Effector CD8-positive, alpha-beta T cell (primary cell): ENCODE measurements around the gene CCDC40.

Experiments used
- DNase-seq: peaks from one replicate; lab custom pipeline; 2025; lab: John Stamatoyannopoulos, UW

Gene CCDC40

DNA sequence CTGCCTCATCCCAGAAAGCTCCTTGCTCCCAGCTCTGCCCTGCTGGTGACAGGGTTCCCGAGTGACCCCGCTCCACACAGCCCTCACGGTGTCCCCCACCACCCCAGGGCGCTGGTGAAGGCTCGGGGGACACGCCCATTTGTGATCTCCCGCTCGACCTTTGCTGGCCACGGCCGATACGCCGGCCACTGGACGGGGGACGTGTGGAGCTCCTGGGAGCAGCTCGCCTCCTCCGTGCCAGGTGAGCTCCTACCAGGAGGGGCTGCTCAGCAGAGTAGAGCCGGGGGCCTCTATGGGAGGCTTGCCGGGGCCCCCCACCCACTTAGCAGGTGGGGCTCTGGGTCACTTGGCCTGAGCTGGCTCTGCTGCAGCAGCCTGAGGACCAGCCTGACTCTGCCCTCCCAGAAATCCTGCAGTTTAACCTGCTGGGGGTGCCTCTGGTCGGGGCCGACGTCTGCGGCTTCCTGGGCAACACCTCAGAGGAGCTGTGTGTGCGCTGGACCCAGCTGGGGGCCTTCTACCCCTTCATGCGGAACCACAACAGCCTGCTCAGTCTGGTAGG, 76.1 kb downstream of the CCDC40 start:
- DNase-seq = no peak

DNA sequence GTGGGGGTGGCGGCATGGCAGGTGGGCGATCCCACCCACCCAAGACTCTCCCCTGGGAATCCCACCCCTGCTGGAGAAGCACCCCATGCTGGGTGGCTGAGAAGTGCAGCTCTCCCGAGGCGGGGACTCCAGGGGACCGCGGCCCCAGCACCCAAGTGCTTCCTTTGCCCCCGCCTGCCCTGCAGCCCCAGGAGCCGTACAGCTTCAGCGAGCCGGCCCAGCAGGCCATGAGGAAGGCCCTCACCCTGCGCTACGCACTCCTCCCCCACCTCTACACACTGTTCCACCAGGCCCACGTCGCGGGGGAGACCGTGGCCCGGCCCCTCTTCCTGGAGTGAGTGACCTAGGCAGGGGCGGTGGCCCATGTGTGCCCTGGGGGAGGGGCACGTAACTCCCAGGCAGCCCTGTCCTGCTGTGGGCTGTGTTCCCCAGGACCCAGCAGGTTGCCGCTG, 76.6 kb downstream of the CCDC40 start:
- no peak for DNase-seq

DNA sequence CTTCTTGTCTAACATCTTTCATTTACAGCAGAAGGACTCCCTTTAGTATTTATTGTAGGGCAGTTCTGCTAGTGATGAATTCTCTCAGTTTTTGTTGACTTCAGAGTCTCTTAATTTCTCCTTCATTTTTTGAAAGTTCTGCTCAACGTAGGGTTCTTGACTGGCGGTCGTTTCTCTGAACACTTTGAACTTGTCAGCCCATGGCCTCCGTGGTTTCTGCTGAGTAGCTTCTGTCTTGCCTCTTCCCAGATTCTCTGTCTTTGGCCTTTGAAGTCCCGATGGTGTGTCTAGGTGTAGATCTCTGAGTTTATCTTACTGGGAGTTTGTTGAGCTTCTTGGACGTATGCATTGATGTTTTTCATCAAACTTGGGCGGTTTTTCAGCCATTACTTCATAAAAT, 78.3 kb downstream of the CCDC40 start:
- DNase-seq = no peak

GRCh38 chr17:80115159-80115558, 78.7 kb downstream of the CCDC40 start:
- no peak for DNase-seq

GRCh38 chr17:80116276-80116920, 80.0 kb downstream of the CCDC40 start:
- no peak for DNase-seq

GRCh38 chr17:80116921-80117380, 80.5 kb downstream of the CCDC40 start:
- no peak for DNase-seq

GRCh38 chr17:80117491-80118401, 81.3 kb downstream of the CCDC40 start:
- no peak for DNase-seq

DNA sequence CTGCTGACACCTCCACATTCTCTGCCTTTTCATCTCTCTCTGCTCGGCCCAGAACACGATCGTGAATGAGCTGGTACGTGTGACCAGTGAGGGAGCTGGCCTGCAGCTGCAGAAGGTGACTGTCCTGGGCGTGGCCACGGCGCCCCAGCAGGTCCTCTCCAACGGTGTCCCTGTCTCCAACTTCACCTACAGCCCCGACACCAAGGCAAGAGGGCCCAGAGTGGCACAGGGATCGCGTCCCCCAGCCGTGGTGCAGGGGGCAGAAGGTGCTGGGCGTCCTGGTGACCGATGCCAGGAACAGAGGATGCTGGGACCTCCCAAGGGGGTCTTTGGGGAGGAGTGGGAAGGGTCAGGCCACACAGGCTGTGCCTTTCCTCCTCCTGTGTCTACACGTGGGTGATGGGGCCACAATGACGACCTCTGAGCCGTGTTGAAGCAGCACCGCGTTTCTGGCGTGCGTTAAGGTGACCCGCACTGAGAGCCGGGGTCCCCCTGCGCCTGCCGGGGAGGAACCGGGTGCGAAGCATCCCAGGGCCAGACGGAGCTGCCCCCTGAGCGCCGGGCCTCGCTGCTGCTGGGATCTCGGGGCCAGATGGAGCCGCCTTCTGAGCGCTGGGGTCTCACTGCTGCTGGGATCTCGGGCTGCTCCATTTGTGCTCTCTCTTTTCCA, 82.3 kb downstream of the CCDC40 start:
- DNase-seq = no peak

DNA sequence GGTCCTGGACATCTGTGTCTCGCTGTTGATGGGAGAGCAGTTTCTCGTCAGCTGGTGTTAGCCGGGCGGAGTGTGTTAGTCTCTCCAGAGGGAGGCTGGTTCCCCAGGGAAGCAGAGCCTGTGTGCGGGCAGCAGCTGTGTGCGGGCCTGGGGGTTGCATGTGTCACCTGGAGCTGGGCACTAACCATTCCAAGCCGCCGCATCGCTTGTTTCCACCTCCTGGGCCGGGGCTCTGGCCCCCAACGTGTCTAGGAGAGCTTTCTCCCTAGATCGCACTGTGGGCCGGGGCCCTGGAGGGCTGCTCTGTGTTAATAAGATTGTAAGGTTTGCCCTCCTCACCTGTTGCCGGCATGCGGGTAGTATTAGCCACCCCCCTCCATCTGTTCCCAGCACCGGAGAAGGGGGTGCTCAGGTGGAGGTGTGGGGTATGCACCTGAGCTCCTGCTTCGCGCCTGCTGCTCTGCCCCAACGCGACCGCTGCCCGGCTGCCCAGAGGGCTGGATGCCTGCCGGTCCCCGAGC, 82.9 kb downstream of the CCDC40 start:
- DNase-seq = no peak

GRCh38 chr17:80119839-80120238, 83.4 kb downstream of the CCDC40 start:
- DNase-seq = no peak

DNA sequence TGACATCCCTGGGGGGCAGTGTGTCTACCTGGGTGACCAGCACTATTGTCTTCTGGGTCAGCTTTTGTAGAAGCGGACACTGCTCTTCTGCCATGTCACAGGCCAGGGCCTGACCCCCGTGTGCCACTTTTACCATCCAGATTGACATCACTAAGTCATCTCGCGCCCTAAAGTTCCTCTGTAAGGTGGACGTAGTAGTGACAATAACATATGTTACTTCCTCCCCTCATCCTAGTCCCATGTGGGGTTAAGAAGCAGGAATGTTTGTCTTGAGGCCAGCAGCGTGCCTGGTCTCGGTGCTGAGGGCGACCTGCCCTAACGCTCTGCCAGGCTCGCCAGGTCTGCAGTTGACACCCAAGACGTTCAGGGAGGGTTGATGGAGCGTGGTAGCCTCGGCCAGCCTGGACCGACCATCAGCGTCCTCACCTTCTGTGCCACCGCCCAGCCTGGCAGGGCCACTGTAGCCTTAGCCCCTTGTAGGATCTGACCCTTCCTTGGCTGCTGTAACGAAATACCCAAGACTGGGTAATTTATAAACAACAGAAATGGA, 85.7 kb downstream of the CCDC40 start:
- no peak for DNase-seq

- no peak for DNase-seq
Observed at GRCh38 chr17:80122926-80123505, 86.6 kb downstream of the CCDC40 start.

GRCh38 chr17:80123791-80124190, 87.3 kb downstream of the CCDC40 start:
- no peak for DNase-seq

DNA sequence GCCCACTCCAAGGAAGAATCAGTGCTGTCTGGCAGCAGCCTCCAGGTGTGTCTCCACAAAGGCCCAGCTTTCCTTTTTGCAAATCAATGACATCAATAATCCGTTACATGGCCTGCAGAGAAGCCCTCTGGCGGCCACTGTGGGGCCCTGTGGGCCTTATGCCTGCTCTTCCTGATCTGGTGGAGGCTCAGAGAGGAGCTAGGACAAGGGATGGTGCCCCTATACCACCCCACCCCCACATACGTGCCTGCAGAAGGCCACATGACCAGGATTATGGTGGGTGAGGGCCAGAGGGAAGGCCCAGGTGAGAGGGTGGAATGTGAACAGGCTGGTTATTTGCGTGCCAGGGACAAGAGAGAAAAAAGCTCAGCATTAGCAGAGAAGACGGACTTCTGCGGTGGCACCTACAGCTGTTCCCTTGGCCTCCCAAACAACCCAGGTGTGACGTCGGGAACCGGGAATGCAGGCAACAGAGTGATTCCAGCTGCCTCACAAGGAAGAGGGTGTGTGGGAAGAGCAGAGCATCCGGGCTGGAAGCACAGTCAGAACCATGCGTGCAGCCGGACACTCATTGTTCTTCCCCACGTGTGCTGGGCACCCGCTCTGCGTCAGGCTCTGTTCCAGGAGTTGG, 88.0 kb downstream of the CCDC40 start:
- DNase-seq = no peak

- DNase-seq = no peak
Observed at GRCh38 chr17:80125656-80126448, 89.4 kb downstream of the CCDC40 start.

DNA sequence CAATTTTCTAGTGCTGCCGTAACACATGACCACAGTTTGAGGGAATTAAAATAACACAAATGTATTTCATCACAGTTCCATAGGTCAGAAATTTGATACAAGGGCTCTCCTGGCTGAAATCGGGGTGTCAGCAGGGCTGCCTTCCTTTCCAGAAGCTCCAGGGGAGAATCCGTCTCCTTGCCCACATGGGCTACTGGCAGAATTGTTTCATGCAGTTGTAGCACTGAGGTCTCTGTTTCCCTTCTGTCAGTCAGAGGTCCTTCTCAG, 89.9 kb downstream of the CCDC40 start:
- no peak for DNase-seq

- DNase-seq = no peak
Observed at GRCh38 chr17:80129006-80129565, 92.6 kb downstream of the CCDC40 start.

GRCh38 chr17:80130992-80131391, 94.5 kb downstream of the CCDC40 start:
- no peak for DNase-seq

DNA sequence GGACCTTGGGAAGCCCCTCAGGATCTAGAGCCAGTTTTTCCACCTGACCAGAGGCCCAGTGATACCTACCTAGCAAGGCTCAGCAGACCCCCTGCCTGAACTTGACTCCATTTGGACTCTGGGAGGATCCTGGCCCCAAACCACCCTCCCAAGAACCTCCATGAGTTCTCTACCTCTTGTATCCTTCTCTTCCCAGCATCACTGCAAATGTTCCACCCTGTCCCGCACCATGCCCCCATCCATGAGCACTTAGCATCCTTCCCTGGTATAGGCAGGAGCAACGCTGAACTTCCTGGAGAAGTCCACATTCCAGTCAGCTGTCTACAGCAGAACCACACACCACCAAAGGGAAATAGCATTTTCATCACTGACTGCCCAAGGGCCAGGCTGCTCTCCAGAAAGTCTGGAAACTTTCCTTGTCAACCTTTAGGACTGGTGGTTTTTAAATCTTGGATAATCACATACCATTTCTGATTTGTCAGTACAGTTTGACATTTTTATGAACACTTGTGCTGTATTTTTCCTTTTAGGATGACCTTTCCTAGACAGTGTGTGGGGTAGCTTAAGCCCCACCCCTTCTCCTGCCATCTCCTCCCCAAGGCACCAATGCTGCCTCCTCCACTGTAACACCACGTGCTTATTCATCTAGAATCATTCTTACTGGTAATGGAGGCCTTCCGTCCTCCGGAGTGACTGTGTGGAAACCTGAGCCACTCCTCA, 96.6 kb downstream of the CCDC40 start:
- DNase-seq = no peak
